ENCODE data around the gene DCLK3.

DNA sequence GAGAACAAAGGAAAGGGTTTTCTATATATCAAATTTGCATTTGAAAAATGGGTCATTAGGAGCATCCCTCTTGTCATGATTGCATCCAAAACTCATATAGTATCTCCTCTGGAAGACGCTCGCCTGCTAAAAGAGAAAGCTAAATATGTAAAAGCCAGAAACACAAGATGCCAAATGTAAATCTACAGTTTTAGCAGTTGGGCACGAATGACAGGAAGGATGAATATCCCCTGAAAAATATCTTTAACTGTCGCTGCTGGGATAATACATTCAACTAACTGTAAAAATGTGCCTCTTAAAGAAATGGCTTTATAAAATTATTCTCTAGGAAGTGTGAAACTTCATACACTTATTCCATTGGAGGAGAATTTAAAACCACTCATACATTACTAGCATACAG is 101.7 kb downstream of the DCLK3 start:
- TF ChIP-seq, protein P1, sequence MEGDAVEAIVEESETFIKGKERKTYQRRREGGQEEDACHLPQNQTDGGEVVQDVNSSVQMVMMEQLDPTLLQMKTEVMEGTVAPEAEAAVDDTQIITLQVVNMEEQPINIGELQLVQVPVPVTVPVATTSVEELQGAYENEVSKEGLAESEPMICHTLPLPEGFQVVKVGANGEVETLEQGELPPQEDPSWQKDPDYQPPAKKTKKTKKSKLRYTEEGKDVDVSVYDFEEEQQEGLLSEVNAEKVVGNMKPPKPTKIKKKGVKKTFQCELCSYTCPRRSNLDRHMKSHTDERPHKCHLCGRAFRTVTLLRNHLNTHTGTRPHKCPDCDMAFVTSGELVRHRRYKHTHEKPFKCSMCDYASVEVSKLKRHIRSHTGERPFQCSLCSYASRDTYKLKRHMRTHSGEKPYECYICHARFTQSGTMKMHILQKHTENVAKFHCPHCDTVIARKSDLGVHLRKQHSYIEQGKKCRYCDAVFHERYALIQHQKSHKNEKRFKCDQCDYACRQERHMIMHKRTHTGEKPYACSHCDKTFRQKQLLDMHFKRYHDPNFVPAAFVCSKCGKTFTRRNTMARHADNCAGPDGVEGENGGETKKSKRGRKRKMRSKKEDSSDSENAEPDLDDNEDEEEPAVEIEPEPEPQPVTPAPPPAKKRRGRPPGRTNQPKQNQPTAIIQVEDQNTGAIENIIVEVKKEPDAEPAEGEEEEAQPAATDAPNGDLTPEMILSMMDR (IDR thresholded peaks at IDR 0.05): no peak
- no peak for TF ChIP-seq CBFB (CRISPR knock-in tag; IDR thresholded peaks at IDR 0.05; ENCODE audit: low read depth)
- no peak for TF ChIP-seq JUN (CRISPR knock-in tag; IDR thresholded peaks at IDR 0.05)
- TF ChIP-seq, protein P2, sequence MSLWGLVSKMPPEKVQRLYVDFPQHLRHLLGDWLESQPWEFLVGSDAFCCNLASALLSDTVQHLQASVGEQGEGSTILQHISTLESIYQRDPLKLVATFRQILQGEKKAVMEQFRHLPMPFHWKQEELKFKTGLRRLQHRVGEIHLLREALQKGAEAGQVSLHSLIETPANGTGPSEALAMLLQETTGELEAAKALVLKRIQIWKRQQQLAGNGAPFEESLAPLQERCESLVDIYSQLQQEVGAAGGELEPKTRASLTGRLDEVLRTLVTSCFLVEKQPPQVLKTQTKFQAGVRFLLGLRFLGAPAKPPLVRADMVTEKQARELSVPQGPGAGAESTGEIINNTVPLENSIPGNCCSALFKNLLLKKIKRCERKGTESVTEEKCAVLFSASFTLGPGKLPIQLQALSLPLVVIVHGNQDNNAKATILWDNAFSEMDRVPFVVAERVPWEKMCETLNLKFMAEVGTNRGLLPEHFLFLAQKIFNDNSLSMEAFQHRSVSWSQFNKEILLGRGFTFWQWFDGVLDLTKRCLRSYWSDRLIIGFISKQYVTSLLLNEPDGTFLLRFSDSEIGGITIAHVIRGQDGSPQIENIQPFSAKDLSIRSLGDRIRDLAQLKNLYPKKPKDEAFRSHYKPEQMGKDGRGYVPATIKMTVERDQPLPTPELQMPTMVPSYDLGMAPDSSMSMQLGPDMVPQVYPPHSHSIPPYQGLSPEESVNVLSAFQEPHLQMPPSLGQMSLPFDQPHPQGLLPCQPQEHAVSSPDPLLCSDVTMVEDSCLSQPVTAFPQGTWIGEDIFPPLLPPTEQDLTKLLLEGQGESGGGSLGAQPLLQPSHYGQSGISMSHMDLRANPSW (CRISPR knock-in tag; conservative IDR thresholded peaks at IDR 0.05; ENCODE audit: low read depth): no peak
- TF ChIP-seq, protein P3, sequence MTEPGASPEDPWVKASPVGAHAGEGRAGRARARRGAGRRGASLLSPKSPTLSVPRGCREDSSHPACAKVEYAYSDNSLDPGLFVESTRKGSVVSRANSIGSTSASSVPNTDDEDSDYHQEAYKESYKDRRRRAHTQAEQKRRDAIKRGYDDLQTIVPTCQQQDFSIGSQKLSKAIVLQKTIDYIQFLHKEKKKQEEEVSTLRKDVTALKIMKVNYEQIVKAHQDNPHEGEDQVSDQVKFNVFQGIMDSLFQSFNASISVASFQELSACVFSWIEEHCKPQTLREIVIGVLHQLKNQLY (CRISPR knock-in tag; IDR thresholded peaks at IDR 0.05): no peak
- TF ChIP-seq, protein P4, sequence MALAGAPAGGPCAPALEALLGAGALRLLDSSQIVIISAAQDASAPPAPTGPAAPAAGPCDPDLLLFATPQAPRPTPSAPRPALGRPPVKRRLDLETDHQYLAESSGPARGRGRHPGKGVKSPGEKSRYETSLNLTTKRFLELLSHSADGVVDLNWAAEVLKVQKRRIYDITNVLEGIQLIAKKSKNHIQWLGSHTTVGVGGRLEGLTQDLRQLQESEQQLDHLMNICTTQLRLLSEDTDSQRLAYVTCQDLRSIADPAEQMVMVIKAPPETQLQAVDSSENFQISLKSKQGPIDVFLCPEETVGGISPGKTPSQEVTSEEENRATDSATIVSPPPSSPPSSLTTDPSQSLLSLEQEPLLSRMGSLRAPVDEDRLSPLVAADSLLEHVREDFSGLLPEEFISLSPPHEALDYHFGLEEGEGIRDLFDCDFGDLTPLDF (CRISPR knock-in tag; IDR thresholded peaks at IDR 0.05): no peak
- TF ChIP-seq FOXJ3 (CRISPR knock-in tag; IDR thresholded peaks at IDR 0.05; ENCODE audit: borderline replicate concordance): no peak
- TF ChIP-seq ETV6 (CRISPR knock-in tag; IDR thresholded peaks at IDR 0.05): no peak
- no peak for TF ChIP-seq TEAD4 (CRISPR knock-in tag; IDR thresholded peaks at IDR 0.05)
- no peak for TF ChIP-seq FOXP1 (CRISPR knock-in tag; IDR thresholded peaks at IDR 0.05; ENCODE audit: borderline replicate concordance)
- TF ChIP-seq NFYB (CRISPR knock-in tag; conservative IDR thresholded peaks at IDR 0.05; ENCODE audit: low read depth): no peak

Measured in WTC11 (cell line).